H1 (cell line): Measurements from ENCODE around the gene TM9SF1. TPM values are rescaled to one million over a fixed set of nuclear protein-coding genes. Genes with fewer than 3 reads are reported as not detected.

ENCODE experiments used
- CTCF ChIA-PET: fragments of 300-600 bp; sonication (Branson Sonifier 250); formaldehyde crosslinking; loops from one replicate; lab custom pipeline; 2021; ENCODE audit not compliant: partially characterized antibody; lab: Charles Lee
- POLR2A ChIA-PET: fragments of 300-600 bp; sonication (Branson Sonifier 250); formaldehyde crosslinking; loops from one replicate; lab custom pipeline; 2021; ENCODE audit warnings: inconsistent platforms; ENCODE audit not compliant: partially characterized antibody; lab: Charles Lee
- DNase-seq, 2 experiments: peaks; one replicate each; pipeline versions ENCODE4 v3.0.0 to v3.0.0-alpha.2; 2010 to 2022; ENCODE audit warnings: low spot score in 2 of 2, low read depth in 1 of 2, mixed read lengths in 1 of 2
- FAIRE-seq: peaks from 2 replicates; lab custom pipeline; 2011; peaks lifted over from hg19 to GRCh38; lab: Jason Lieb, UNC
- H2AFZ ChIP-seq: 2 replicates; pipeline ENCODE4 v1.8.1; 2012; ENCODE audit warnings: low read length, inconsistent platforms
- H2AK5ac ChIP-seq: 2 replicates; pipeline ENCODE4 v1.6.1; 2013; ENCODE audit warnings: low read depth, low read length
- H2BK120ac ChIP-seq: replicated peaks from 2 replicates; pipeline ENCODE3; 2013; ENCODE audit warnings: low read depth, low read length, inconsistent platforms
- H2BK12ac ChIP-seq: 2 replicates; pipeline ENCODE4 v1.6.1; 2013; ENCODE audit warnings: low read depth, low read length
- H2BK15ac ChIP-seq: 2 replicates; pipeline ENCODE4 v1.6.1; 2013; ENCODE audit warnings: low read length
- H2BK20ac ChIP-seq: 2 replicates; pipeline ENCODE4 v1.6.1; 2013; ENCODE audit warnings: low read length
- H2BK5ac ChIP-seq: 2 replicates; pipeline ENCODE4 v1.6.1; 2013; ENCODE audit warnings: low read depth, low read length
- H3K14ac ChIP-seq: 2 replicates; pipeline ENCODE4 v1.6.1; 2013; ENCODE audit warnings: inconsistent platforms; ENCODE audit not compliant: insufficient read length
- H3K18ac ChIP-seq: 2 replicates; pipeline ENCODE4 v1.6.1; 2013; ENCODE audit warnings: low read length; ENCODE audit errors: extremely low read depth
- H3K23ac ChIP-seq: 2 replicates; pipeline ENCODE4 v1.6.1; 2013; ENCODE audit warnings: inconsistent platforms; ENCODE audit not compliant: insufficient read length
- H3K23me2 ChIP-seq: 2 replicates; pipeline ENCODE4 v1.6.1; 2013; ENCODE audit warnings: low read depth, low read length
- H3K27ac ChIP-seq: 2 replicates; pipeline ENCODE4 v1.6.1; 2011; ENCODE audit warnings: low read depth, low read length, inconsistent platforms
- H3K27me3 ChIP-seq, 4 experiments: replicated peaks in 1 of 4; 1 replicate in 1 of 4; 2 replicates in 3 of 4; pipeline versions ENCODE4 v1.6.1 to v1.8.1; 2011 to 2013; ENCODE audit warnings: low read length in 3 of 4, mild to moderate bottlenecking in 3 of 4, inconsistent platforms in 2 of 4, mixed read lengths in 2 of 4, moderate library complexity in 1 of 4; ENCODE audit not compliant: control insufficient read depth in 3 of 4, insufficient read depth in 3 of 4; ENCODE audit errors: extremely low read depth in 1 of 4
- H3K36me3 ChIP-seq, 4 experiments: 2 replicates each; pipeline versions ENCODE4 v1.6.1 to v1.8.1; 2011 to 2013; ENCODE audit warnings: mild to moderate bottlenecking in 4 of 4, low read length in 3 of 4, moderate library complexity in 2 of 4, control low read depth in 1 of 4, inconsistent platforms in 1 of 4; ENCODE audit not compliant: insufficient read depth in 4 of 4, control insufficient read depth in 2 of 4
- H3K4ac ChIP-seq: replicated peaks from 2 replicates; pipeline ENCODE3; 2013; ENCODE audit warnings: low read length, low read depth, mixed read lengths, inconsistent platforms; ENCODE audit not compliant: insufficient read length
- H3K4me1 ChIP-seq, 4 experiments: replicated peaks in 1 of 4; 1 replicate in 1 of 4; 2 replicates in 3 of 4; pipeline versions ENCODE4 v1.6.1 to v1.8.1; 2011 to 2013; ENCODE audit warnings: low read length in 3 of 4, inconsistent platforms in 2 of 4, mixed read lengths in 1 of 4; ENCODE audit not compliant: insufficient read depth in 4 of 4, control insufficient read depth in 3 of 4
- H3K4me2 ChIP-seq, 2 experiments: 2 replicates each; pipeline versions ENCODE4 v1.6.1 to v1.8.1; 2011 to 2013; ENCODE audit warnings: low read depth in 2 of 2, low read length in 2 of 2, control low read depth in 1 of 2, inconsistent platforms in 1 of 2, mild to moderate bottlenecking in 1 of 2; ENCODE audit not compliant: insufficient read depth in 1 of 2
- H3K4me3 ChIP-seq, 4 experiments: fragments of 200-600, 300-600 bp in 1 of 4; sonication (generic), shearing (Covaris generic), sonication (Bioruptor Twin) in 1 of 4; 2 replicates each; pipeline versions ENCODE4 v1.5.1 to v1.8.1; 2011 to 2016; ENCODE audit warnings: low read length in 4 of 4, low read depth in 3 of 4, control low read depth in 2 of 4, inconsistent platforms in 2 of 4, mild to moderate bottlenecking in 2 of 4, mixed read lengths in 1 of 4, moderate library complexity in 1 of 4; ENCODE audit not compliant: insufficient read depth in 2 of 4; ENCODE audit errors: extremely low read depth in 1 of 4
- H3K56ac ChIP-seq: replicated peaks from 2 replicates; pipeline ENCODE3; 2013; ENCODE audit warnings: low read depth, mild to moderate bottlenecking, mixed read lengths, low read length, inconsistent platforms; ENCODE audit not compliant: insufficient read length
- H3K79me1 ChIP-seq: 2 replicates; pipeline ENCODE4 v1.6.1; 2013; ENCODE audit warnings: low read depth, low read length, control low read depth
- H3K79me2 ChIP-seq, 2 experiments: 2 replicates each; pipeline versions ENCODE4 v1.6.1 to v1.8.1; 2012 to 2013; ENCODE audit warnings: low read length in 2 of 2, mild to moderate bottlenecking in 2 of 2, inconsistent platforms in 1 of 2; ENCODE audit not compliant: insufficient read depth in 2 of 2, control insufficient read depth in 1 of 2
- H3K9ac ChIP-seq, 4 experiments: replicated peaks in 1 of 4; 1 replicate in 1 of 4; 2 replicates in 3 of 4; pipeline versions ENCODE4 v1.6.1 to v1.8.1; 2011 to 2013; ENCODE audit warnings: low read depth in 3 of 4, low read length in 3 of 4, control low read depth in 2 of 4, mild to moderate bottlenecking in 2 of 4, moderate library complexity in 2 of 4, inconsistent platforms in 1 of 4; ENCODE audit errors: extremely low read depth in 1 of 4
- H3K9me3 ChIP-seq, 2 experiments: 2 replicates each; pipeline versions ENCODE4 v1.6.1 to v1.8.1; 2012 to 2013; ENCODE audit warnings: mild to moderate bottlenecking in 2 of 2, moderate library complexity in 2 of 2, control low read depth in 1 of 2, inconsistent platforms in 1 of 2, low read depth in 1 of 2, low read length in 1 of 2, mixed read lengths in 1 of 2; ENCODE audit not compliant: insufficient read depth in 2 of 2
- H4K20me1 ChIP-seq, 2 experiments: replicated peaks in 1 of 2; 2 replicates each; pipeline versions ENCODE3 to v1.8.1; 2011 to 2013; ENCODE audit warnings: inconsistent platforms in 2 of 2, low read length in 2 of 2, mild to moderate bottlenecking in 1 of 2; ENCODE audit not compliant: insufficient read depth in 2 of 2, control insufficient read depth in 1 of 2
- H4K5ac ChIP-seq: 2 replicates; pipeline ENCODE4 v1.6.1; 2013; ENCODE audit warnings: low read length, low read depth, mixed read lengths, inconsistent platforms; ENCODE audit not compliant: insufficient read length
- H4K8ac ChIP-seq: 2 replicates; pipeline ENCODE4 v1.8.0; 2013; ENCODE audit warnings: mild to moderate bottlenecking, moderate library complexity, low read length, inconsistent platforms; ENCODE audit not compliant: insufficient read depth; ENCODE audit errors: extremely low read depth
- H4K91ac ChIP-seq: replicated peaks from 2 replicates; pipeline ENCODE3; 2013; ENCODE audit warnings: low read length, mixed read lengths, inconsistent platforms; ENCODE audit not compliant: insufficient read length
- EP300 ChIP-seq, 2 experiments: IDR thresholded peaks; 1 replicate in 1 of 2; 2 replicates in 1 of 2; pipeline ENCODE4 v1.6.1; 2011 to 2012; ENCODE audit warnings: low read depth in 2 of 2, low read length in 2 of 2, mild to moderate bottlenecking in 2 of 2, borderline replicate concordance in 1 of 2, inconsistent platforms in 1 of 2, moderate library complexity in 1 of 2
- GTF2F1 ChIP-seq: IDR thresholded peaks from 2 replicates; pipeline ENCODE4 v1.6.1; 2012; ENCODE audit warnings: low read depth, low read length, improper control_type of control experiment, borderline replicate concordance
- MAX ChIP-seq: IDR thresholded peaks from 2 replicates; pipeline ENCODE4 v1.6.1; 2012; ENCODE audit warnings: inconsistent platforms
- NANOG ChIP-seq: IDR thresholded peaks from 2 replicates; pipeline ENCODE4 v1.6.1; 2011; ENCODE audit warnings: low read length, low read depth, mild to moderate bottlenecking, inconsistent platforms; ENCODE audit not compliant: insufficient read depth, poor library complexity, severe bottlenecking
- PHF8 ChIP-seq: fragments of 200-600 bp; sonication (generic); conservative IDR thresholded peaks from 2 replicates; pipeline ENCODE4 v1.7.1; 2012; ENCODE audit warnings: low read depth, mild to moderate bottlenecking, inconsistent platforms, low read length, moderate library complexity
- SAP30 ChIP-seq: fragments of 300-600 bp; sonication (generic); IDR thresholded peaks from 2 replicates; pipeline ENCODE4 v1.7.1; 2012; ENCODE audit warnings: low read length, moderate library complexity, mild to moderate bottlenecking, inconsistent platforms; ENCODE audit not compliant: insufficient read depth, insufficient replicate concordance
- TBP ChIP-seq: IDR thresholded peaks from 2 replicates; pipeline ENCODE4 v1.6.1; 2011; ENCODE audit warnings: low read depth, low read length, improper control_type of control experiment
- WGBS, 2 experiments: shearing (Covaris generic) in 1 of 2; methylation state at CpG; one replicate each; pipeline versions ENCODE4 v1.1.6 to v1.1.7; 2013 to 2015; ENCODE audit warnings: low lambda C conversion rate in 2 of 2, mixed read lengths in 2 of 2, inconsistent platforms in 1 of 2, low coverage in 1 of 2, missing lambda C conversion rate in 1 of 2; ENCODE audit not compliant: insufficient replicate concordance in 2 of 2, insufficient coverage in 1 of 2, insufficient read length in 1 of 2; ENCODE audit errors: extremely low coverage in 1 of 2, missing lambda C conversion rate in 1 of 2; 5-methylcytosine and 5-hydroxymethylcytosine counted together
- polyA plus RNA-seq, 7 experiments: library from polyadenylated mRNA; depleted of rRNA in 3 of 7; stranded (reverse) in 5 of 7; unstranded in 2 of 7; fragments of >200 nt in 5 of 7; fragments of 200-250 nt in 2 of 7; gene quantifications; 1 replicate in 5 of 7; 2 replicates in 1 of 7; 4 replicates in 1 of 7; pipeline versions ENCODE4 v1.2.1 to v1.2.3, GENCODE V29; 2011 to 2013; ENCODE audit warnings: missing spikeins in 2 of 7, mixed read lengths in 2 of 7
- total RNA-seq: library from RNA; stranded (reverse); fragmentation: NEBNext Ultra II Directional; extraction: Animal tissue kit (Norgen Biotek cat#: 25700); gene quantifications from 2 replicates; pipeline ENCODE4 v1.2.1, GENCODE V29; 2021

Gene TM9SF1
- total and polyA plus RNA-seq, 2 of the 8 experiments (the other 6 are each of a cell fraction or from before 2014, with no cell fraction given), result 22.2 to 29.2 TPM

DNA sequence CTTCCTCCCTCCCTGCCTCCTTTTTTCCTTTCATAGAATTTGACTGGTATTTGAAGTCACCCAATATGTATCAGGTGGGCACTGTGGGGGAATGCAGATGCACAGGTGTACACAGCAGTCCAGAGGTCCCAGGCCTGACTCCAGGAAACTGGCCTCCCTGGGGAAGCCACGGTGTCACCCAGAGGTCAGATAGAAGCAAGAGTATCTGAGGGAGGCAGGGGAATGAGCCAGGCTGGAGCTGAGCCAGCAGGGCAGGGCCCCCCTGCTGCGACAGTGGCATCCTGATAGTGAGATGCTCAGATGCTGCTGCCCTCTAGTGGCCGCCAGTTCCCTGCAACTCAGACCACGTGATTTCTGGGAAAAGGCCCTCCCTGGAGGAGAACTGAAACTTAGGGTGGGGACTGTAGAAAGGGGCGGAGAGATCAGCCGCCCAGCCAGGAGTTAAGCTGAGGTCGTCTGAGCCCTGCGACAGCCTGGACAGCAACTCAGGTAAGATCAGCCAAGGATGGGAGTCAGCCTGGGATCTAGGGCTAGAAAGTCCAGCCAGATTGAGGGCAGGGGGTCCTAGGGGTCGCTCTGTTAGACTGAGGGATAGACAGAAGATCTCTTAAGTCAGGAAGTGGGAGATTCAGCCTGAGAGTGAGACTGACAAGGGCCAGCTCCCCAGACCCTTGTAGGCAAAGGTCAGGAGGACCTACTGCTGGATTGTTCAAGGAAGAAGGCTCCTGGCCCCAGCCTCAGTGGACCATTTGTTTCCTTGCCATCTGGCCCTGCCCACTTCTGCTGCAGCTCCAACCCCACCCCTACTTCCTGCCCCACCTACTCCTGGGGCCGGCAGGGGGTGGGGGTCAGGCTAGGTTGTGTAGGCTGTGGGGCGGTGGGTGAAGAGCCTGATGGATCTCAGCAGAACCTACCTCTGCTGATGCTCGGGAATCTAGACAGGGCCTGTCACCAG, 34.1 kb downstream of the TM9SF1 start, which contains the start of gene IRF9:
TSS of gene IRF9 (plus strand) at position 416 of the 955 bp plus-strand sequence. CDS start 880 bp downstream, outside the sequence.
- POLR2A ChIA-PET, result interaction anchor here (0.7 to 7.6 kb wide), 29 partner anchors 9 to 158 kb away, joined by 3 to 93 read pairs (median 5); partner anchors contain the start of genes CHMP4A, DCAF11, DHRS1 and EMC9
- peak; percentile 7 for FAIRE-seq
- TF ChIP-seq MAX (peak; percentile 82), NANOG (no peak), SAP30 (no peak), TBP (peak; percentile 61; the same call in 1 of the 2 replicates), GTF2F1 (no peak), EP300 (IDR thresholded peaks at IDR 0.05; ENCODE audit: borderline replicate concordance in 1 of 2, low read depth in 2 of 2, low read length in 2 of 2) (0 out of 3 replicates have a peak, but pooled peaks of 1 of the 2 experiments have one; percentile 68), PHF8 (no peak)

More for the DNA sequence above, 34.1 kb downstream of the TM9SF1 start, which contains the start of gene IRF9:
- no peaks in the 10 kb centered on the region for H3K9me3 ChIP-seq
- H2BK12ac ChIP-seq, result 0 out of 2 replicates have a peak within 1 kb of the TSS, but pooled peaks have one; percentile 23
- peak within 1 kb of the TSS; percentile 42; the same call in 1 of the 2 replicates for H2BK5ac ChIP-seq
- peak; percentile 94 to 100 for DNase-seq
- CTCF ChIA-PET, result interaction anchor here (0.7 to 3.3 kb wide), 40 partner anchors 8 to 129 kb away, joined by 3 to 26 read pairs (median 4); partner anchors contain the start of genes DCAF11, IPO4, NRL and PSME1
- peaks cover 0 to 10% (median 2%) of the 10 kb centered on the region in 4 experiments; a peak in 3 of 7 replicates for H3K4me1 ChIP-seq
- peak within 1 kb of the TSS; percentile 55; the same call in 1 of the 2 replicates for H3K27ac ChIP-seq
- H4K8ac ChIP-seq, result 0 out of 2 replicates have a peak within 1 kb of the TSS, but pooled peaks have one; percentile 3
- no peak within 1 kb of the TSS for H3K56ac ChIP-seq
- H2AFZ ChIP-seq, result no peak within 1 kb of the TSS
- no peak within 1 kb of the TSS; the same call in 1 of the 2 replicates for H3K18ac ChIP-seq
- H3K79me2 ChIP-seq, result no peaks in the 10 kb centered on the region
- no peaks in the 10 kb centered on the region for H3K79me1 ChIP-seq
- 0 out of 2 replicates have a peak within 1 kb of the TSS, but pooled peaks have one; percentile 3 for H2BK15ac ChIP-seq
- no peak within 1 kb of the TSS for H3K14ac ChIP-seq
- H3K36me3 ChIP-seq, result peaks cover 16 to 41% (median 30%) of the 10 kb centered on the region in 4 experiments
- no peak within 1 kb of the TSS for H3K23ac ChIP-seq
- H3K4me3 ChIP-seq, result peak within 1 kb of the TSS; percentile 6 to 52 (median 20); a peak in 5 of 8 replicates
- H3K4ac ChIP-seq, result no peak within 1 kb of the TSS
- H2AK5ac ChIP-seq, result no peak within 1 kb of the TSS
- H2BK120ac ChIP-seq, result no peak within 1 kb of the TSS
- no peak within 1 kb of the TSS for H4K91ac ChIP-seq
- H4K5ac ChIP-seq, result no peak within 1 kb of the TSS
- H3K4me2 ChIP-seq, result peak within 1 kb of the TSS; percentile 28 to 80
- 16% methylated on average over 12 of the region's 12 CpGs; no CpG with 5 or more reads in 1 of the 2 experiments for WGBS, 2 experiments
- H3K27me3 ChIP-seq, result no peaks in the 10 kb centered on the region
- peaks cover 2 to 19% of the 10 kb centered on the region in 2 experiments for H4K20me1 ChIP-seq
- 0 out of 2 replicates have a peak, but pooled peaks cover 2% of the 10 kb centered on the region for H3K23me2 ChIP-seq
- H2BK20ac ChIP-seq, result no peak within 1 kb of the TSS
- H3K9ac ChIP-seq, result no peak within 1 kb of the TSS; a peak in 2 of 7 replicates
